Measurements from ENCODE around the gene BRD8. TPM values are rescaled to one million over a fixed set of nuclear protein-coding genes. Genes with fewer than 3 reads are reported as not detected.

Gene BRD8
- total and polyA plus RNA-seq, 8 donors = 18.1 to 69.7 (median 29.6) TPM

Other genes starting within 250 kb of the BRD8 start
- gene FAM13B, start 145.6 kb downstream of the BRD8 start, total RNA-seq = 10 to 100 TPM in 5 of 6 donors, 1 to 10 TPM in 1; 9.6 to 17.8 (median 12.2) TPM
- gene FAM13B, start 145.6 kb downstream of the BRD8 start, polyA plus RNA-seq = 1 to 10 TPM; 5.6 to 9.3 TPM
- gene WNT8A, start 94.6 kb downstream of the BRD8 start, total RNA-seq = not detected
- gene WNT8A, start 94.6 kb downstream of the BRD8 start, polyA plus RNA-seq = not detected
- 1 to 10 TPM; 1.8 to 4.3 (median 2.5) TPM for gene NME5, start 39.2 kb downstream of the BRD8 start, total RNA-seq
- 1 to 10 TPM; 5.6 to 9.2 TPM for gene NME5, start 39.2 kb downstream of the BRD8 start, polyA plus RNA-seq
- gene KIF20A, start 482 bp upstream of the BRD8 start, total RNA-seq = 1 to 10 TPM in 1 of 6 donors, under 1 TPM in 4, not detected in 1; 0.25 to 1.0 (median 0.32) TPM
- gene KIF20A, start 482 bp upstream of the BRD8 start, polyA plus RNA-seq = under 1 TPM; 0.05 to 0.19 TPM
- 10 to 100 TPM in 1 of 6 donors, 1 to 10 TPM in 5; 5.2 to 12.1 (median 8.1) TPM for gene CDC23, start 34.7 kb upstream of the BRD8 start, total RNA-seq
- gene CDC23, start 34.7 kb upstream of the BRD8 start, polyA plus RNA-seq = 10 to 100 TPM in 1 of 2 donors, 1 to 10 TPM in 1; 4.8 to 10.5 TPM
- 1 to 10 TPM; 1.0 to 2.6 (median 1.3) TPM for gene GFRA3, start 96.0 kb upstream of the BRD8 start, total RNA-seq
- under 1 TPM; 0.47 to 0.57 TPM for gene GFRA3, start 96.0 kb upstream of the BRD8 start, polyA plus RNA-seq
- gene CDC25C, start 153.2 kb upstream of the BRD8 start, total RNA-seq = under 1 TPM in 3 of 6 donors, not detected in 3; 0.09 to 0.19 (median 0.17) TPM
- under 1 TPM in 1 of 2 donors, not detected in 1; 0.09 TPM for gene CDC25C, start 153.2 kb upstream of the BRD8 start, polyA plus RNA-seq
- 10 to 100 TPM; 14.7 to 18.9 (median 16.9) TPM for gene FAM53C, start 159.6 kb upstream of the BRD8 start, total RNA-seq
- gene FAM53C, start 159.6 kb upstream of the BRD8 start, polyA plus RNA-seq = 10 to 100 TPM; 13.0 to 13.5 TPM
- gene KDM3B, start 174.1 kb upstream of the BRD8 start, total RNA-seq = 10 to 100 TPM; 17.9 to 38.3 (median 25.3) TPM
- 10 to 100 TPM; 14.3 to 24.8 TPM for gene KDM3B, start 174.1 kb upstream of the BRD8 start, polyA plus RNA-seq

Measured in pancreas (tissue), 8 donors.